Liver (tissue), 9 donors: ENCODE data around the gene CWC27. TPM values are rescaled to one million over a fixed set of nuclear protein-coding genes. Genes with fewer than 3 reads are reported as not detected.

Experiments
- DNase-seq: peaks from one replicate; pipeline ENCODE4 v3.0.0-alpha.2; 2017; ENCODE audit warnings: low spot score
- H3K27ac ChIP-seq, 2 donors: one replicate each; pipeline ENCODE4 v1.7.0; 2013; ENCODE audit warnings: inconsistent platforms in 2 of 2, low read length in 2 of 2, control low read depth in 1 of 2, low read depth in 1 of 2, mild to moderate bottlenecking in 1 of 2
- H3K27me3 ChIP-seq, 4 donors: one replicate each; pipeline versions ENCODE4 v1.6.1 to v1.7.0; 2013; ENCODE audit warnings: low read length in 3 of 4, inconsistent platforms in 1 of 4, mild to moderate bottlenecking in 1 of 4, moderate library complexity in 1 of 4; ENCODE audit not compliant: control insufficient read depth in 4 of 4, insufficient read depth in 4 of 4
- H3K36me3 ChIP-seq, 4 donors: one replicate each; pipeline versions ENCODE4 v1.6.1 to v1.7.0; 2013; ENCODE audit warnings: low read length in 3 of 4, mild to moderate bottlenecking in 3 of 4, low read depth in 1 of 4, moderate library complexity in 1 of 4; ENCODE audit not compliant: control insufficient read depth in 4 of 4, insufficient read depth in 3 of 4
- H3K4me1 ChIP-seq, 4 donors: one replicate each; pipeline versions ENCODE4 v1.6.1 to v1.7.0; 2013; ENCODE audit warnings: low read length in 3 of 4, mild to moderate bottlenecking in 3 of 4, moderate library complexity in 1 of 4; ENCODE audit not compliant: control insufficient read depth in 4 of 4, insufficient read depth in 4 of 4
- H3K4me3 ChIP-seq, 3 donors: one replicate each; pipeline versions ENCODE4 v1.6.1 to v1.7.0; 2013; ENCODE audit warnings: low read length in 3 of 3, control low read depth in 1 of 3, low read depth in 1 of 3, mild to moderate bottlenecking in 1 of 3
- H3K9ac ChIP-seq, 2 donors: one replicate each; pipeline ENCODE4 v1.7.0; 2013; ENCODE audit warnings: low read length in 2 of 2, mild to moderate bottlenecking in 2 of 2, moderate library complexity in 2 of 2, control low read depth in 1 of 2, low read depth in 1 of 2
- H3K9me3 ChIP-seq, 4 donors: one replicate each; pipeline versions ENCODE4 v1.6.1 to v1.7.0; 2013; ENCODE audit warnings: low read length in 3 of 4; ENCODE audit not compliant: control insufficient read depth in 4 of 4
- EGR1 ChIP-seq, 2 donors: IDR thresholded peaks; 2 replicates each; pipeline ENCODE4 v1.6.1; 2016 to 2018; ENCODE audit warnings: antibody characterized with exemption in 2 of 2, low read depth in 2 of 2
- FOXA1 ChIP-seq: IDR thresholded peaks from 2 replicates; pipeline ENCODE4 v1.6.1; 2016; ENCODE audit warnings: antibody characterized with exemption
- FOXA2 ChIP-seq: IDR thresholded peaks from 2 replicates; pipeline ENCODE4 v1.6.1; 2016; ENCODE audit warnings: antibody characterized with exemption
- GABPA ChIP-seq, 2 donors: IDR thresholded peaks in 1 of 2; conservative IDR thresholded peaks in 1 of 2; 2 replicates each; pipeline ENCODE4 v1.6.1; 2016; ENCODE audit warnings: antibody characterized with exemption in 2 of 2, mild to moderate bottlenecking in 1 of 2, moderate library complexity in 1 of 2
- JUND ChIP-seq, 2 donors: IDR thresholded peaks; 2 replicates each; pipeline ENCODE4 v1.6.1; 2016; ENCODE audit warnings: antibody characterized with exemption in 2 of 2
- RAD21 ChIP-seq, 2 donors: IDR thresholded peaks; 2 replicates each; pipeline ENCODE4 v1.6.1; 2016; ENCODE audit warnings: antibody characterized with exemption in 2 of 2, mild to moderate bottlenecking in 2 of 2
- RXRA ChIP-seq, 2 donors: IDR thresholded peaks; 2 replicates each; pipeline ENCODE4 v1.6.1; 2017 to 2018; ENCODE audit warnings: antibody characterized with exemption in 2 of 2, mild to moderate bottlenecking in 1 of 2
- TAF1 ChIP-seq: conservative IDR thresholded peaks from 2 replicates; pipeline ENCODE4 v1.6.1; 2016; ENCODE audit warnings: antibody characterized with exemption, mild to moderate bottlenecking
- YY1 ChIP-seq: IDR thresholded peaks from 2 replicates; pipeline ENCODE4 v1.6.1; 2016; ENCODE audit warnings: antibody characterized with exemption, mild to moderate bottlenecking
- WGBS: extraction: QIAGEN DNeasy Blood & Tissue Kit; methylation state at CpG from one replicate; pipeline ENCODE4 v1.1.7; 2013; 5-methylcytosine and 5-hydroxymethylcytosine counted together
- polyA plus RNA-seq, 2 donors: library from polyadenylated mRNA; stranded (reverse) in 1 of 2; unstranded in 1 of 2; fragments of 200-250 nt in 1 of 2; fragments of >200 nt in 1 of 2; fragmentation: Nextera tagmentation in 1 of 2; extraction: Ambion mirVana in 1 of 2; gene quantifications; one replicate each; pipeline versions ENCODE4 v1.2.1 to v1.2.3, GENCODE V29; 2013 to 2015
- total RNA-seq, 2 donors: library from RNA; depleted of rRNA; stranded (reverse); fragments of >200 nt; gene quantifications; one replicate each; pipeline ENCODE4 v1.2.3, GENCODE V29; 2014
- TF ChIP-seq, protein P1 (sequence below): fragments of 150-350 bp; IDR thresholded peaks from 2 replicates; pipeline ENCODE4 v1.5.1; 2017; ENCODE audit warnings: improper control_type of control experiment, low read depth, low read length; ENCODE audit not compliant: missing input control
- TF ChIP-seq, protein P2 (sequence below): IDR thresholded peaks from 2 replicates; pipeline ENCODE4 v1.6.1; 2016; ENCODE audit warnings: antibody characterized with exemption
- TF ChIP-seq, protein P3 (sequence below): IDR thresholded peaks from 2 replicates; pipeline ENCODE4 v1.6.1; 2016; ENCODE audit warnings: antibody characterized with exemption
- TF ChIP-seq, protein P4 (sequence below): IDR thresholded peaks from 2 replicates; pipeline ENCODE4 v1.6.1; 2016; ENCODE audit warnings: antibody characterized with exemption
- donor health status: healthy.
- donor health status: healthy.
- donor health status: healthy.
- donor health status: healthy.
- donor health status: healthy.

CWC27 gene
- total and polyA plus RNA-seq, 4 donors, result 3.9 to 9.8 (median 6.0) TPM

DNA sequence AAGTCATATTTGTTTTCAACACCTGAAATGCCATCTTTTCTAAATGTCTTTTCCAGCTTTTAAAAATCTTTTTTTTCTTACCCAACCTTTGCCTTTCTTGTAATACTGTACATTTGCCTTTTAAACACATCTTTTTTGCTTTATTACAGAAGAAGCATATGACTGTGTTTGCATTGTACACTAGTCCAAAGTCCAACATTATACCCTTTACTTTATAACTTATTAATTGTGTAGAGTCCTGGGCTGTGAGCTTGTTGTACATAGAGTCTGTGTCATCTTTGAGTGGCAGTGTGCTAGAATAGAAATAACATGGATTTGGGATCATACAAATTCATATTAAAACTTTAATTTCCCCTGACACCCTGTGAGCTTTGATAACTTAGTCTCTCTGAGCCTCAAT lies 23.7 kb downstream of the CWC27 start (continued):
- TF ChIP-seq, protein P1, sequence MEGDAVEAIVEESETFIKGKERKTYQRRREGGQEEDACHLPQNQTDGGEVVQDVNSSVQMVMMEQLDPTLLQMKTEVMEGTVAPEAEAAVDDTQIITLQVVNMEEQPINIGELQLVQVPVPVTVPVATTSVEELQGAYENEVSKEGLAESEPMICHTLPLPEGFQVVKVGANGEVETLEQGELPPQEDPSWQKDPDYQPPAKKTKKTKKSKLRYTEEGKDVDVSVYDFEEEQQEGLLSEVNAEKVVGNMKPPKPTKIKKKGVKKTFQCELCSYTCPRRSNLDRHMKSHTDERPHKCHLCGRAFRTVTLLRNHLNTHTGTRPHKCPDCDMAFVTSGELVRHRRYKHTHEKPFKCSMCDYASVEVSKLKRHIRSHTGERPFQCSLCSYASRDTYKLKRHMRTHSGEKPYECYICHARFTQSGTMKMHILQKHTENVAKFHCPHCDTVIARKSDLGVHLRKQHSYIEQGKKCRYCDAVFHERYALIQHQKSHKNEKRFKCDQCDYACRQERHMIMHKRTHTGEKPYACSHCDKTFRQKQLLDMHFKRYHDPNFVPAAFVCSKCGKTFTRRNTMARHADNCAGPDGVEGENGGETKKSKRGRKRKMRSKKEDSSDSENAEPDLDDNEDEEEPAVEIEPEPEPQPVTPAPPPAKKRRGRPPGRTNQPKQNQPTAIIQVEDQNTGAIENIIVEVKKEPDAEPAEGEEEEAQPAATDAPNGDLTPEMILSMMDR, result no peak

DNA sequence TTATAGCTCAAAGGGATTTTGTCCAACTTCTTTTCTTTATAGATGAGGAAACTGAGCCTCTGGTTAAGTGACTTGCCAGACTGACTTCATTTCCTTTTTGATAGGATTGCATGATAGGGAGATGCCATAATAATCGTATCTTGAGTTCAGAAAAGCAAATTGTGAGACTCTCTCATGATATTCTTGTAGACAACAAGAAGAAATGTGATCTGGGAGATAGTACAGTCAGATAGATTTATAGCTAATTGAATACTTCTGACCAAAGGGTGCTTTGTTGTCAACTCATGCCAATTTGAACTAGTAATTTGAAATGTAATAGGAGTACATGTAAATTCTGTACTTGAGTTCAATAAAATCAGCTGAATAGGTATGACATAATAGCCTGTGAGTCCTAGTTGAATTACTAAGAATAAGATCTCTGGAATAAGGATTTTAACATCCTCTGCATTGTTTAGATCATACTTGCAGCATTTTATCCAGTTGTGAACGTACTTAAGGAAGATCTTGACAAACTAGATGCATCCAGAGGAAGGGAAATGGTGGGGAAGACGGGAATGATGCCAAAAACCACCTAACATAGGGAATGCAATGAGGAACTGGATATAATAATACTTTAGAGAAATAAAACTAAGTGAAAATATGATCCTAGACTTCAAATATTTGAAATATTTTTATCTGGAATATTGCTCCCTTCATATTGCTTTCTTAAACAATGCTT lies 25.5 kb downstream of the CWC27 start:
- H3K4me1 ChIP-seq, result no peaks in the 10 kb centered on the region
- DNase-seq, result no peak
- no peak overlapping the region for H3K9ac ChIP-seq
- no peaks in the 10 kb centered on the region for H3K9me3 ChIP-seq
- H3K27me3 ChIP-seq, result no peaks in the 10 kb centered on the region
- H3K27ac ChIP-seq, result no peak overlapping the region
- H3K4me3 ChIP-seq, result no peak overlapping the region
- WGBS, result 80% methylated on average over 3 of the region's 3 CpGs
- H3K36me3 ChIP-seq, result no peaks in the 10 kb centered on the region
- TF ChIP-seq EGR1 (IDR thresholded peaks at IDR 0.05; ENCODE audit: low read depth in 2 of 2) (no peak), RXRA (IDR thresholded peaks at IDR 0.05) (no peak), GABPA (IDR thresholded peaks at IDR 0.05 in 1 of 2, conservative IDR thresholded peaks at IDR 0.05 in 1 of 2) (no peak), RAD21 (IDR thresholded peaks at IDR 0.05) (no peak), FOXA1 (no peak), YY1 (no peak), TAF1 (no peak), FOXA2 (no peak), JUND (IDR thresholded peaks at IDR 0.05) (no peak)
- TF ChIP-seq, protein P2, sequence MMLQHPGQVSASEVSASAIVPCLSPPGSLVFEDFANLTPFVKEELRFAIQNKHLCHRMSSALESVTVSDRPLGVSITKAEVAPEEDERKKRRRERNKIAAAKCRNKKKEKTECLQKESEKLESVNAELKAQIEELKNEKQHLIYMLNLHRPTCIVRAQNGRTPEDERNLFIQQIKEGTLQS, result no peak
- TF ChIP-seq, protein P3, sequence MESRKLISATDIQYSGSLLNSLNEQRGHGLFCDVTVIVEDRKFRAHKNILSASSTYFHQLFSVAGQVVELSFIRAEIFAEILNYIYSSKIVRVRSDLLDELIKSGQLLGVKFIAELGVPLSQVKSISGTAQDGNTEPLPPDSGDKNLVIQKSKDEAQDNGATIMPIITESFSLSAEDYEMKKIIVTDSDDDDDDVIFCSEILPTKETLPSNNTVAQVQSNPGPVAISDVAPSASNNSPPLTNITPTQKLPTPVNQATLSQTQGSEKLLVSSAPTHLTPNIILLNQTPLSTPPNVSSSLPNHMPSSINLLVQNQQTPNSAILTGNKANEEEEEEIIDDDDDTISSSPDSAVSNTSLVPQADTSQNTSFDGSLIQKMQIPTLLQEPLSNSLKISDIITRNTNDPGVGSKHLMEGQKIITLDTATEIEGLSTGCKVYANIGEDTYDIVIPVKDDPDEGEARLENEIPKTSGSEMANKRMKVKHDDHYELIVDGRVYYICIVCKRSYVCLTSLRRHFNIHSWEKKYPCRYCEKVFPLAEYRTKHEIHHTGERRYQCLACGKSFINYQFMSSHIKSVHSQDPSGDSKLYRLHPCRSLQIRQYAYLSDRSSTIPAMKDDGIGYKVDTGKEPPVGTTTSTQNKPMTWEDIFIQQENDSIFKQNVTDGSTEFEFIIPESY, result no peak

DNA sequence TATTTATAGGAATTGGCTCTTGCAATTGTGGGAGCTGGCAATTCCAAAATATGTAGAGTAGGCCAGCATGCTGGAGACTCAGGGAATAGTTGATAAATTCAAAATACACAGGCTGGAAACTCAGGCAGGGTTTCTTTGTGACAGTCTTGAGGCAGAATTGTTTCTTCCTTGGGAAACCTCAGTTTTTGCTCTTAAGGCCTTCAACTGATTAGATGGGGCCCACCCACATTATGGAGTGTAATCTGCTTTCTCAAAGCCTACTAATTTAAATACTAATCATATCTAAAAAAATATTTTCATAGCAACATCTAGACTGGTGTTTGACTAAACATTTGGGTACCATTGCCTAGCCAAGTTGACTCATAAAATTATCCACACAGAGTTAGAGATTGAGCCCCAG lies 27.6 kb downstream of the CWC27 start:
- Histone ChIP-seq H3K4me3 (no peak overlapping the region), H3K27me3 (no peaks in the 10 kb centered on the region), H3K27ac (no peak overlapping the region), H3K4me1 (no peaks in the 10 kb centered on the region), H3K36me3 (no peaks in the 10 kb centered on the region), H3K9ac (no peak overlapping the region), H3K9me3 (no peaks in the 10 kb centered on the region)
- TF ChIP-seq, protein P4, sequence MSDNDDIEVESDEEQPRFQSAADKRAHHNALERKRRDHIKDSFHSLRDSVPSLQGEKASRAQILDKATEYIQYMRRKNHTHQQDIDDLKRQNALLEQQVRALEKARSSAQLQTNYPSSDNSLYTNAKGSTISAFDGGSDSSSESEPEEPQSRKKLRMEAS, result no peak
- no peak for TF ChIP-seq JUND (IDR thresholded peaks at IDR 0.05)
- DNase-seq, result no peak
